Muscle layer of duodenum (tissue), 2 donors: ENCODE measurements around the gene P2RY1.

ENCODE experiments used
- H3K27ac ChIP-seq: one replicate; pipeline ENCODE4 v1.7.0; 2013; ENCODE audit warnings: mild to moderate bottlenecking, low read length
- H3K27me3 ChIP-seq: one replicate; pipeline ENCODE4 v1.7.0; 2013; ENCODE audit warnings: low read depth, mild to moderate bottlenecking, control low read depth, low read length
- H3K36me3 ChIP-seq, 2 donors: one replicate each; pipeline ENCODE4 v1.7.0; 2013; ENCODE audit warnings: low read length in 2 of 2, control low read depth in 1 of 2, mild to moderate bottlenecking in 1 of 2; ENCODE audit not compliant: insufficient read depth in 2 of 2, control insufficient read depth in 1 of 2
- H3K4me1 ChIP-seq, 2 donors: one replicate each; pipeline ENCODE4 v1.7.0; 2013; ENCODE audit warnings: low read length in 2 of 2, mild to moderate bottlenecking in 2 of 2, control low read depth in 1 of 2, moderate library complexity in 1 of 2; ENCODE audit not compliant: insufficient read depth in 2 of 2, control insufficient read depth in 1 of 2
- H3K4me3 ChIP-seq, 2 donors: one replicate each; pipeline ENCODE4 v1.7.0; 2013; ENCODE audit warnings: low read length in 2 of 2, low read depth in 1 of 2, mild to moderate bottlenecking in 1 of 2
- H3K9me3 ChIP-seq, 2 donors: one replicate each; pipeline ENCODE4 v1.7.0; 2013; ENCODE audit warnings: low read length in 2 of 2, control low read depth in 1 of 2, mild to moderate bottlenecking in 1 of 2; ENCODE audit not compliant: control insufficient read depth in 1 of 2
- donor health status: healthy.

Gene P2RY1

GRCh38 chr3:152825566-152825965 lies 9.4 kb upstream of the P2RY1 start:
- H3K4me1 ChIP-seq: no peaks in the 10 kb centered on the region
- no peaks in the 10 kb centered on the region for H3K36me3 ChIP-seq
- no peaks in the 10 kb centered on the region for H3K9me3 ChIP-seq
- no peaks in the 10 kb centered on the region for H3K27me3 ChIP-seq
- H3K4me3 ChIP-seq: no peak overlapping the region
- H3K27ac ChIP-seq: no peak overlapping the region

- no peaks in the 10 kb centered on the region for H3K36me3 ChIP-seq
- no peaks in the 10 kb centered on the region for H3K27me3 ChIP-seq
- no peaks in the 10 kb centered on the region for H3K4me1 ChIP-seq
- H3K4me3 ChIP-seq: no peak overlapping the region
- H3K27ac ChIP-seq: no peak overlapping the region
- no peaks in the 10 kb centered on the region for H3K9me3 ChIP-seq
These were observed 8.5 kb upstream of the P2RY1 start for GRCh38 chr3:152826476-152826875.

- no peaks in the 10 kb centered on the region for H3K9me3 ChIP-seq
- H3K4me3 ChIP-seq: no peak overlapping the region
- H3K27me3 ChIP-seq: no peaks in the 10 kb centered on the region
- H3K36me3 ChIP-seq: no peaks in the 10 kb centered on the region
- no peaks in the 10 kb centered on the region for H3K4me1 ChIP-seq
- no peak overlapping the region for H3K27ac ChIP-seq
These were observed 7.6 kb upstream of the P2RY1 start for GRCh38 chr3:152827313-152827712.

GRCh38 chr3:152828075-152828840 lies 6.7 kb upstream of the P2RY1 start:
- Histone ChIP-seq H3K4me1 (no peaks in the 10 kb centered on the region), H3K27ac (no peak overlapping the region), H3K4me3 (no peak overlapping the region), H3K27me3 (no peaks in the 10 kb centered on the region), H3K36me3 (no peaks in the 10 kb centered on the region), H3K9me3 (no peaks in the 10 kb centered on the region)

- Histone ChIP-seq H3K27me3 (no peaks in the 10 kb centered on the region), H3K4me1 (peaks cover 0 to 4% of the 10 kb centered on the region in 2 donors), H3K36me3 (no peaks in the 10 kb centered on the region), H3K9me3 (no peaks in the 10 kb centered on the region), H3K4me3 (no peak overlapping the region), H3K27ac (no peak overlapping the region)
These were observed 4.7 kb upstream of the P2RY1 start for GRCh38 chr3:152830245-152830644.

GRCh38 chr3:152832046-152832445 lies 2.9 kb upstream of the P2RY1 start:
- Histone ChIP-seq H3K4me1 (peaks cover 0 to 13% of the 10 kb centered on the region in 2 donors), H3K27me3 (no peaks in the 10 kb centered on the region)

GRCh38 chr3:152833089-152833488 lies 1.8 kb upstream of the P2RY1 start:
- Histone ChIP-seq H3K9me3 (no peaks in the 10 kb centered on the region), H3K4me3 (no peak overlapping the region), H3K27me3 (no peaks in the 10 kb centered on the region), H3K4me1 (peaks cover 0 to 13% of the 10 kb centered on the region in 2 donors), H3K36me3 (no peaks in the 10 kb centered on the region), H3K27ac (no peak overlapping the region)

More at GRCh38 chr3:152832046-152832445, 2.9 kb upstream of the P2RY1 start:
- H3K4me3 ChIP-seq: no peak overlapping the region
- no peak overlapping the region for H3K27ac ChIP-seq
- H3K9me3 ChIP-seq: no peaks in the 10 kb centered on the region
- H3K36me3 ChIP-seq: no peaks in the 10 kb centered on the region

DNA sequence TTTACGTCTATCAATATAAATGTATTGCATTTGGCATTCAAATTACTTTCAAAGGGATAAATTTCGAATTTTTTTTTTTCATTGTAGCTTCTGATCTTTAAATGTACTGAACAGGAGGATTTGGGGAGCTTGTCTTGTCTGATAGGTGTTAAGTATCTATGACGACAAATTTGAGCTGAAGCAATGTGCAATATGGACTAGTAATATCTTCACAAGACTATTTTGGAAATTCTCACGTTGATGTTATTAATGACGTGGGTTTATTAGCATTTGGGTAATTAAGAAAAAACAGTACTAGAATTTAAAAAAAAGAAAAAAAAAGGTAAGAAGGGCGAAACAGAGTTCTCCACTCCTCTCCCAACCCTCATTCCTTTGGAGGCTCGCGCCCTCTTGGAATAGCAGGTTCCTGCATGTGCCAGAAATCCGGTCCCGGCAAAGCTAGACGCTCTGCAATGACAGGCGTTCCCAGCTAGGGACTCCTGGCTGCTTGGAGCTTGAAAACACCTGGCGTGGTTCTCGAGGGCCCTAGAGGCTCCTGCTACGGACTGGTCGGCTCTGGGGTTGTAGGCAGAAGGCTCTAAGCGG lies 648 bp upstream of the P2RY1 start:
- H3K36me3 ChIP-seq: no peaks in the 10 kb centered on the region
- H3K4me1 ChIP-seq: peaks cover 0 to 13% of the 10 kb centered on the region in 2 donors
- H3K9me3 ChIP-seq: no peaks in the 10 kb centered on the region
- H3K27ac ChIP-seq: peak overlapping the region; percentile 60
- H3K27me3 ChIP-seq: no peaks in the 10 kb centered on the region
- H3K4me3 ChIP-seq: peak overlapping the region; percentile 75 to 99

DNA sequence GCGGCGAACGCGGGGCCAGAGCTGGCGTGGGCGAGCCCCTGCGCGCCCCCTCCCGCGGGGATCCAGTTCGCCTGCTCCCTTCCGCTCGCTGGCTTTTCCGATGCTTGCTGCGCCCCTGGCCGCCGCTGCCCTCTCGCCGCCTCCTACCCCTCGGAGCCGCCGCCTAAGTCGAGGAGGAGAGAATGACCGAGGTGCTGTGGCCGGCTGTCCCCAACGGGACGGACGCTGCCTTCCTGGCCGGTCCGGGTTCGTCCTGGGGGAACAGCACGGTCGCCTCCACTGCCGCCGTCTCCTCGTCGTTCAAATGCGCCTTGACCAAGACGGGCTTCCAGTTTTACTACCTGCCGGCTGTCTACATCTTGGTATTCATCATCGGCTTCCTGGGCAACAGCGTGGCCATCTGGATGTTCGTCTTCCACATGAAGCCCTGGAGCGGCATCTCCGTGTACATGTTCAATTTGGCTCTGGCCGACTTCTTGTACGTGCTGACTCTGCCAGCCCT lies 721 bp downstream of the P2RY1 start:
- Histone ChIP-seq H3K4me3 (peak overlapping the region; percentile 75 to 99), H3K9me3 (no peaks in the 10 kb centered on the region), H3K27ac (peak overlapping the region; percentile 27), H3K4me1 (peaks cover 0 to 13% of the 10 kb centered on the region in 2 donors), H3K27me3 (no peaks in the 10 kb centered on the region), H3K36me3 (no peaks in the 10 kb centered on the region)

- H3K4me3 ChIP-seq: peak overlapping the region; percentile 75 to 99
- H3K27me3 ChIP-seq: no peaks in the 10 kb centered on the region
- H3K27ac ChIP-seq: peak overlapping the region; percentile 27
- no peaks in the 10 kb centered on the region for H3K36me3 ChIP-seq
- peaks cover 0 to 13% of the 10 kb centered on the region in 2 donors for H3K4me1 ChIP-seq
- no peaks in the 10 kb centered on the region for H3K9me3 ChIP-seq
These were observed 1.3 kb downstream of the P2RY1 start for GRCh38 chr3:152836269-152836668.

DNA sequence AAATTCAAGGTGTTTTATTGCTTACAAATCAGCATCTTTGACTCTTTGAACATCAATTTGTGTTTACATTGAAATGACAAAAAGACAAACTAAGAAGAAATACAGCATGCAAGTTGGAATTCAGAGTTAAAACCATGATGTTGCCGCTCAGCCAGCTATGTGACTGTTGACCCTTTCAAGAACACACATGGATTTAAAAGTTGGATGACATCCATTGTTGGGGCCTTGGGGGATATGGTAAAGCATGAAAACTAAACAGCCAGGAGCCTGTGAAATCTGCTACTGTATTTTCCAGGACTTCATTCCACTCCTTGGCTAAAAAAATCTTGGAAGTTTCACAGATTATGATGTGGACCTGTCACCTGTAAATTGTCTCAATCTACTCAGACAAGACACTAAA lies 4.6 kb downstream of the P2RY1 start:
- Histone ChIP-seq H3K4me3 (peak overlapping the region; percentile 22 to 99), H3K4me1 (peaks cover 0 to 11% of the 10 kb centered on the region in 2 donors), H3K27me3 (no peaks in the 10 kb centered on the region), H3K9me3 (no peaks in the 10 kb centered on the region), H3K36me3 (no peaks in the 10 kb centered on the region), H3K27ac (no peak overlapping the region)
